BJ (cell line): Measurements from ENCODE around the gene PADI4. TPM values are rescaled to one million over a fixed set of nuclear protein-coding genes. Genes with fewer than 3 reads are reported as not detected.

ENCODE experiments used
- CTCF ChIA-PET: fragments of 350-600 bp; formaldehyde crosslinking; extraction: SDS; loops from one replicate; lab custom pipeline; 2021; ENCODE audit warnings: antibody characterized with exemption, inconsistent platforms; lab: Yijun Ruan, JAX
- POLR2A ChIA-PET: fragments of 300-600 bp; sonication (Branson Sonifier 250); formaldehyde crosslinking; extraction: SDS; loops from one replicate; lab custom pipeline; 2021; ENCODE audit warnings: antibody characterized with exemption; lab: Charles Lee
- DNase-seq: peaks from one replicate; pipeline ENCODE4 v3.0.0-alpha.2; 2011; ENCODE audit warnings: low read depth
- H3K27me3 ChIP-seq: 2 replicates; pipeline ENCODE4 v1.6.0; 2011; ENCODE audit warnings: low read length; ENCODE audit not compliant: control insufficient read depth, insufficient read depth
- H3K36me3 ChIP-seq: 2 replicates; pipeline ENCODE4 v1.5.1; 2011; ENCODE audit warnings: low read length; ENCODE audit not compliant: control insufficient read depth, insufficient read depth
- H3K4me3 ChIP-seq: 2 replicates; pipeline ENCODE4 v1.5.1; 2011; ENCODE audit warnings: low read depth, mild to moderate bottlenecking, control low read depth, low read length
- polyA plus RNA-seq: library from polyadenylated mRNA; depleted of rRNA; stranded (reverse); fragments of >200 nt; gene quantifications from 2 replicates; pipeline ENCODE4 v1.2.3, GENCODE V29; 2011
- TF ChIP-seq, protein P1 (sequence below): IDR thresholded peaks from 2 replicates; pipeline ENCODE4 v1.5.1; 2011; ENCODE audit warnings: low read depth, mild to moderate bottlenecking, control low read depth, inconsistent platforms, low read length, moderate library complexity; ENCODE audit not compliant: insufficient read depth

The PADI4 gene
- polyA plus RNA-seq, 1 experiment: not detected

DNA sequence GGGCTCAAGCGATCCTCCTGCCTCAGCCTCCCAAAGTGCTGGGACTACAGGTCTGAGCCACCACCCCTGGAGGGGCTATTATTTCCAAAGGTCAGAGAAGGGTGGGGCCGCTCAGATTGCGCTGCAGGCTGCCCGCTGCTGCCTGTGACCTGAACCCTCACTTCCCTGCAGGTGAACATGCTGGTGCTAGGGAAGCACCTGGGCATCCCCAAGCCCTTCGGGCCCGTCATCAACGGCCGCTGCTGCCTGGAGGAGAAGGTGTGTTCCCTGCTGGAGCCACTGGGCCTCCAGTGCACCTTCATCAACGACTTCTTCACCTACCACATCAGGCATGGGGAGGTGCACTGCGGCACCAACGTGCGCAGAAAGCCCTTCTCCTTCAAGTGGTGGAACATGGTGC is 55.4 kb downstream of the PADI4 start:
- Histone ChIP-seq H3K27me3 (peaks cover 11% of the 10 kb centered on the region), H3K4me3 (no peak overlapping the region), H3K36me3 (no peaks in the 10 kb centered on the region)
- TF ChIP-seq, protein P1, sequence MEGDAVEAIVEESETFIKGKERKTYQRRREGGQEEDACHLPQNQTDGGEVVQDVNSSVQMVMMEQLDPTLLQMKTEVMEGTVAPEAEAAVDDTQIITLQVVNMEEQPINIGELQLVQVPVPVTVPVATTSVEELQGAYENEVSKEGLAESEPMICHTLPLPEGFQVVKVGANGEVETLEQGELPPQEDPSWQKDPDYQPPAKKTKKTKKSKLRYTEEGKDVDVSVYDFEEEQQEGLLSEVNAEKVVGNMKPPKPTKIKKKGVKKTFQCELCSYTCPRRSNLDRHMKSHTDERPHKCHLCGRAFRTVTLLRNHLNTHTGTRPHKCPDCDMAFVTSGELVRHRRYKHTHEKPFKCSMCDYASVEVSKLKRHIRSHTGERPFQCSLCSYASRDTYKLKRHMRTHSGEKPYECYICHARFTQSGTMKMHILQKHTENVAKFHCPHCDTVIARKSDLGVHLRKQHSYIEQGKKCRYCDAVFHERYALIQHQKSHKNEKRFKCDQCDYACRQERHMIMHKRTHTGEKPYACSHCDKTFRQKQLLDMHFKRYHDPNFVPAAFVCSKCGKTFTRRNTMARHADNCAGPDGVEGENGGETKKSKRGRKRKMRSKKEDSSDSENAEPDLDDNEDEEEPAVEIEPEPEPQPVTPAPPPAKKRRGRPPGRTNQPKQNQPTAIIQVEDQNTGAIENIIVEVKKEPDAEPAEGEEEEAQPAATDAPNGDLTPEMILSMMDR: no peak
- CTCF ChIA-PET: no interaction called here
- POLR2A ChIA-PET: no interaction called here
- DNase-seq: no peak

DNA sequence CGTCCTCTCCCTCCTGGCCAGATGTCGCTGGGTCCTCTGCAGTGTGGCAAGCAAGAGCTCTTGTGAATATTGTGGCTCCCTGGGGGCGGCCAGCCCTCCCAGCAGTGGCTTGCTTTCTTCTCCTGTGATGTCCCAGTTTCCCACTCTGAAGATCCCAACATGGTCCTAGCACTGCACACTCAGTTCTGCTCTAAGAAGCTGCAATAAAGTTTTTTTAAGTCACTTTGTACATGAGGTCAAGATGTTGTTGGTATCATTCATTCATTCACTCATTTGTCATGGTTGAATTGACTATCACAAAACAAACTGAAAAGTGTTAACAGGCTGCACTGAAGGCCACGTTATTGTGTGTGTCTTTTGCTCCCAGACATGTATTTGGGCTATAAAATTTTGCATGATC is 55.8 kb downstream of the PADI4 start:
- Histone ChIP-seq H3K4me3 (no peak overlapping the region), H3K27me3 (peaks cover 11% of the 10 kb centered on the region), H3K36me3 (no peaks in the 10 kb centered on the region)
- DNase-seq: no peak
- TF ChIP-seq, protein P1: no peak
- ChIA-PET CTCF (no interaction called here), POLR2A (no interaction called here)

DNA sequence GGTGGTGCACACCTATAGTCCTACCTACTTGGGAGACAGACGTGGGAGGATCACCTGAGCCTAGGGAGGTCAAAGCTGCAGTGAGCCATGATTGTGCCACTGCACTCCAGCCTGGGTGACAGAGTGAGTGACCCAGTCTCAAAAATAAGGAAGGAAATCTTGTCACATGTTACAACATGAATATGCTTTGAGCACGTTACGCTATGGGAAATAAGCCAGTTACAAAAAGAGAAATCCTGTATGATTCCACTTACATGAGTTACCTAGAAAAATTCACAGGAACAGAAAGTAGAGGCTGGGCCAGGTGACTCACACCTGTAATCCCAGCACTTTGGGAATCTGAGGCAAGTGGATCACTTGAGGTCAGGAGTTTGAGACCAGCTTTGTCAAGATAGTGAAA is 57.3 kb downstream of the PADI4 start:
- DNase-seq: no peak
- CTCF ChIA-PET: no interaction called here
- POLR2A ChIA-PET: no interaction called here

DNA sequence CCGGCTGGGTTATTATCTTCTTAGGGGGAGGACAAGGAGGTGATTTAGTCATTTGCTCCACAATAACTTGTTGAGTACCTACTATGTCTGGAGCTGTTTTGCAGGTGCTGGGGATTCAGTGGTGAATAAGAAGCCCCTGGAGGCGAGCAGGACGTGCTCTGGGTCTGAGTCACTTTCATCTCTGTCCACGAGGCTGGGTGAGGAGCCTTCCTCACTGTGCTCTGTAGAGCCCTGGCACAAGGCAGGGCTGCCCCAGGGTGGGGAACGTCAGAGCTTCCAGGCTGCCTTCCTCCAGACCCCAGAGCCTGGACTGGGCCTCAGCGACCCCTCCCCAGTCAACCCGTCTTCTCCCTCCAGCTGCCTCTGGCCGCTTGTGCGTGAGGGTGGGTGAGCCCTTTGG is 61.5 kb downstream of the PADI4 start:
- CTCF ChIA-PET: interaction anchor here (0.7 to 1.0 kb wide), 3 partner anchors 8 to 36 kb away, joined by 3 read pairs; no protein-coding TSS in a partner anchor
- DNase-seq: no peak
- POLR2A ChIA-PET: no interaction called here

More for the DNA sequence above, 57.3 kb downstream of the PADI4 start:
- TF ChIP-seq, protein P1: no peak
- no peak overlapping the region for H3K4me3 ChIP-seq
- peaks cover 11% of the 10 kb centered on the region for H3K27me3 ChIP-seq
- no peaks in the 10 kb centered on the region for H3K36me3 ChIP-seq

DNA sequence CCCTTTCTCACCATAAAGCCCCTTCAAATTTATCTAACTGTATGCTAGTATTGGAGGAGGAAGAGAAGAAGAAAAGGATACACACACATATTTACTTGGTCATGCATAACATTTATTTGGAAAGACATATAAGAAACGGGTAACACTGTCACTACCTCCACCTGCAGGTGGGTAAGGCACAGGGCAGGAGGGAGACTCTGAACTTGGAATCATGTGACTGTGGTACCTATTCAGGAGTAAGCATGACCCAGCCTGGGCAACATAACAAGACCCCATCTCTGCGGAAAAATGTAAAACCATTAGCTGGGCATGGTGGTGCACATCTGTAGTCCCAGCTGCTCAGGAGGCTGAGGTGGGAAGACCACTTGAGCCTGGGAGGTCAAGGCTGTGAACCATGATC is 62.6 kb downstream of the PADI4 start:
- ChIA-PET POLR2A (interaction anchor here (0.6 kb wide), 1 partner anchor 30 kb away, joined by 5 read pairs; no protein-coding TSS in a partner anchor), CTCF (interaction anchor here (1.0 to 1.1 kb wide), 2 partner anchors 15 to 33 kb away, joined by 3 to 4 read pairs; no protein-coding TSS in a partner anchor)
- TF ChIP-seq, protein P1: peak; percentile 20; the same call in 1 of the 2 replicates
- Histone ChIP-seq H3K4me3 (no peak overlapping the region), H3K36me3 (no peaks in the 10 kb centered on the region), H3K27me3 (peaks cover 7% of the 10 kb centered on the region)
- no peak for DNase-seq

More for the DNA sequence above, 61.5 kb downstream of the PADI4 start:
- no peaks in the 10 kb centered on the region for H3K36me3 ChIP-seq
- no peak overlapping the region for H3K4me3 ChIP-seq
- H3K27me3 ChIP-seq: peaks cover 7% of the 10 kb centered on the region
- TF ChIP-seq, protein P1: no peak
